KMS-11 (cell line): ENCODE data around the gene PRKAR2B.

Experiments used
- H2AFZ ChIP-seq: fragments of 200-600 bp; sonication (generic); 2 replicates; pipeline ENCODE4 v1.6.1; 2016; ENCODE audit warnings: antibody characterized with exemption, mixed run types, low read depth
- H3K27ac ChIP-seq: fragments of 200-600 bp; sonication (generic); 2 replicates; pipeline ENCODE4 v1.6.1; 2016; ENCODE audit warnings: mild to moderate bottlenecking, mixed run types
- H3K27me3 ChIP-seq: fragments of 200-600 bp; sonication (generic); 2 replicates; pipeline ENCODE4 v1.6.1; 2017; ENCODE audit warnings: mild to moderate bottlenecking, low read depth, mixed run types, moderate library complexity; ENCODE audit not compliant: insufficient read depth
- H3K36me3 ChIP-seq: fragments of 200-600 bp; sonication (generic); 2 replicates; pipeline ENCODE4 v1.6.1; 2017; ENCODE audit warnings: mild to moderate bottlenecking, mixed run types; ENCODE audit not compliant: insufficient read depth
- H3K4me1 ChIP-seq: fragments of 200-600 bp; sonication (generic); 2 replicates; pipeline ENCODE4 v1.6.1; 2016; ENCODE audit warnings: mild to moderate bottlenecking, low read depth, mixed run types; ENCODE audit not compliant: poor library complexity, severe bottlenecking
- H3K4me2 ChIP-seq: fragments of 200-600 bp; sonication (generic); 2 replicates; pipeline ENCODE4 v1.7.0; 2016; ENCODE audit warnings: mild to moderate bottlenecking, mixed run types
- H3K4me3 ChIP-seq: fragments of 200-600 bp; sonication (generic); IDR thresholded peaks from 2 replicates; pipeline ENCODE4 v1.6.1; 2017; ENCODE audit warnings: low read depth, low read length, mixed read lengths; ENCODE audit not compliant: insufficient read depth
- H3K79me2 ChIP-seq: fragments of 200-600 bp; sonication (generic); 2 replicates; pipeline ENCODE4 v1.6.1; 2016; ENCODE audit warnings: low read depth, mixed run types; ENCODE audit not compliant: insufficient read depth
- H3K9ac ChIP-seq: fragments of 200-600 bp; sonication (generic); 2 replicates; pipeline ENCODE4 v1.6.1; 2016; ENCODE audit warnings: mild to moderate bottlenecking, mixed run types
- H4K20me1 ChIP-seq: fragments of 200-600 bp; sonication (generic); 2 replicates; pipeline ENCODE4 v1.6.1; 2016; ENCODE audit warnings: mild to moderate bottlenecking, mixed run types; ENCODE audit not compliant: insufficient read depth
- TF ChIP-seq, protein P1 (sequence below): fragments of 200-600 bp; sonication (generic); conservative IDR thresholded peaks from 2 replicates; pipeline ENCODE4 v1.6.1; 2017; ENCODE audit warnings: low read depth, mild to moderate bottlenecking, antibody characterized with exemption, low read length, moderate library complexity, mixed read lengths

Gene PRKAR2B

DNA sequence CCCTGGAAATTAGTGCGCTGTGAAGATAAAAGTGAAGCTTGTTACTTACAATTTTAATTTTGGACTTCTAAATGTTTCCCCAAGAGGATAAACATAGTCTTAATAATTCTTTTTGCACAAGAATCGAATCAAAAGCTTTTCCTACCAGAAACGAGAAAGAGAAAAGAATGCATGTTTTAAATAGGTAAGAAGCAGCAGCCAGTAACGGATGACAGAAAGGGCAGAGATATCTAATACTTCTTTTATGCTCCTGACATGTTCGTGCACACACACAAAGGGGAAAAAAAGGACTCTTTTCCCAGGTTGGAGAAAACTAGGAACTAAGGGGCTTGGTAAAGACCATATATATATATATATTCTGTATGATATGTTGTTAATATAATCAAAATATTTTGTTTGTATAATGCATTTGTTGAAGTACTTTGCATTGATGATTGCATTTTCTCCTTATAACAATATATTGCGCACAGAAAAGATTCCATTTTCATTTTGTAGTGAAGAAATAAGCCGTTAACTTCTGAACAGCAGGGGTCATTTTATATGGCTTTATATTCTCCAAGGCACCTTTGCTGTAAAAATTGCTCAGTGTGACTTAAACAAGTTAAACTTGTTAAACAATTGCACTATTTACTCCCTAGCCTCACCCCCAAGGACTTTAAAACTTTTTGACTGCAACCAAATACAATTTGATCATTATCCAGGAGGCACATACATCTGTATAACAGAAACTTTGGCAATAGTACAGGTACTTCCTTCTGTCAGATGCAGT, 2.2 kb downstream of the PRKAR2B start:
- Histone ChIP-seq H3K9ac (no peak overlapping the region), H2AFZ (no peak overlapping the region), H3K79me2 (no peaks in the 10 kb centered on the region), H3K4me1 (peaks cover 10% of the 10 kb centered on the region), H3K27ac (no peak overlapping the region), H3K27me3 (no peaks in the 10 kb centered on the region), H3K36me3 (no peaks in the 10 kb centered on the region), H4K20me1 (no peaks in the 10 kb centered on the region), H3K4me3 (no peak overlapping the region), H3K4me2 (no peak overlapping the region)
- TF ChIP-seq, protein P1, sequence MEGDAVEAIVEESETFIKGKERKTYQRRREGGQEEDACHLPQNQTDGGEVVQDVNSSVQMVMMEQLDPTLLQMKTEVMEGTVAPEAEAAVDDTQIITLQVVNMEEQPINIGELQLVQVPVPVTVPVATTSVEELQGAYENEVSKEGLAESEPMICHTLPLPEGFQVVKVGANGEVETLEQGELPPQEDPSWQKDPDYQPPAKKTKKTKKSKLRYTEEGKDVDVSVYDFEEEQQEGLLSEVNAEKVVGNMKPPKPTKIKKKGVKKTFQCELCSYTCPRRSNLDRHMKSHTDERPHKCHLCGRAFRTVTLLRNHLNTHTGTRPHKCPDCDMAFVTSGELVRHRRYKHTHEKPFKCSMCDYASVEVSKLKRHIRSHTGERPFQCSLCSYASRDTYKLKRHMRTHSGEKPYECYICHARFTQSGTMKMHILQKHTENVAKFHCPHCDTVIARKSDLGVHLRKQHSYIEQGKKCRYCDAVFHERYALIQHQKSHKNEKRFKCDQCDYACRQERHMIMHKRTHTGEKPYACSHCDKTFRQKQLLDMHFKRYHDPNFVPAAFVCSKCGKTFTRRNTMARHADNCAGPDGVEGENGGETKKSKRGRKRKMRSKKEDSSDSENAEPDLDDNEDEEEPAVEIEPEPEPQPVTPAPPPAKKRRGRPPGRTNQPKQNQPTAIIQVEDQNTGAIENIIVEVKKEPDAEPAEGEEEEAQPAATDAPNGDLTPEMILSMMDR, result no peak

DNA sequence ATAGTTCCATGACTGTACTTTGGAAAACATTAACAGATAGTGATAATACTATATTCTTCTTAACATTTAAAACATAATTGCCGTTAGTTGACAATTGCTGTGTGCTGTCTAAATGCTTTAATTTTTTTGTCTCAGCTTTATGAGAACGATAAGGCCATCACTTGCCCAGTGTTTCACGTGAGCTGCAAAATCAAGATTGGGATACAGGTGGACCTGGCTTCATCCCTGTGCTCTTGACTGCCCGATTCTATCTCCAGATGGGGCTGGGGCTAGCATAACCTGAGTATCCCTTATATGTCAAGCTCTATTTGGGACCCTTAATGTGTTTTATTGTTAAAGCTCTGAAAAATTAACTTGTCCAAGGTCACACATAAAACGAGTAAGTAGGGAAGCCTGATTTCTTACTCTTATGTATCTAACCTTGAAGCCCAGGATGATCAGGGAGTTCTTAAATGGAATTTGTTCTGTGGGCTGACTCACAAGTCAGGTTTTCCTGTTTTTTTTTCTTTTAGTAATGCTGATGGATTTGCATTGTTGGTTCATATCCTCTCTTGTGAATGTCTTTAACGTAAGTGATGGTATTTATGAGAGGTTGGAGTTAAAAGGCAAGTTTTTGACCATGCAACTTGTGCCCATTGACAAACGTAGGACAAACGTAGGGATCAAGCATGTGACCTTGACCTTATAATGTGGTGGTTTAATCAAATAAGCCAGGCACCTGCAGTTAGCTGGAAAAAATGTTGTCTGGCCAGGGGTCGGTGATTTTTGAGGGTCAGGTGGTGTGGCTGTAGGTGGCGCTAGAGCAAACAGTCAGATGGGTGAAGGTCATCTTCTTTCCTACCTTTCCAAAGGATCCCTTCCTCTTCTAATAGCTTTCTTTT, 3.6 kb downstream of the PRKAR2B start:
- no peaks in the 10 kb centered on the region for H3K79me2 ChIP-seq
- no peaks in the 10 kb centered on the region for H4K20me1 ChIP-seq
- no peak overlapping the region for H3K4me2 ChIP-seq
- no peak overlapping the region for H3K4me3 ChIP-seq
- H3K27ac ChIP-seq, result no peak overlapping the region
- no peak overlapping the region for H2AFZ ChIP-seq
- TF ChIP-seq, protein P1, result peak; percentile 43; the same call in 1 of the 2 replicates
- no peaks in the 10 kb centered on the region for H3K27me3 ChIP-seq
- no peaks in the 10 kb centered on the region for H3K36me3 ChIP-seq
- peaks cover 10% of the 10 kb centered on the region for H3K4me1 ChIP-seq
- no peak overlapping the region for H3K9ac ChIP-seq

DNA sequence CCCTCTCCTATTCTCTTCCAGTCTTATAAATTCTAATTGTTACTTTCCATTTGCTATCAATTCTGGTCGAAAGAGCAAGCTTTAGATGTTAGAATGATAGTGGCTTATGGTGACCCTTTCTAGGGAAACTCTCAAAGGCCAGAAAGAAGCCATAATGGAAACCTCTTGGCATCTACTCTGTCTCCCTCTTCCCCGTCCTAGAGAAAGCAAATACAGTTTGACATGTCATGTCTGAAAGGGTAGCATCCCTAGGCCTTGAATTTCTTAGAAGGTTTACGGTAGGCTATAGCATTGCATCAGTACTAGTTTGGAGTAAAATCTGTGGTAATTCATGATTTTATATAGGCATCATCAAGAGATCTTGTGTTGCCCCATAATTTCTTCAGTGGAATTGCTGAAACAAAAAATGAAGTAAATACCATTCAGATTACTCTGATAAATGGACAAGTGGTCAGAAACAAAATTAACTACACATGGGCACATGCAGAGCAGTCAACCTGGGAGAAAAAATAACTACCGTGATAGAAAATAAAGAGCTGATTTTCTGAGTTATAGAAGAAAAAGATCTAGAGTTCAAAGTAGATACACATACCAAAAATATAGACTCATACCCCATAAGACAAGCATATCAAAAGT, 4.4 kb downstream of the PRKAR2B start:
- Histone ChIP-seq H3K4me2 (no peak overlapping the region), H3K4me3 (no peak overlapping the region), H2AFZ (no peak overlapping the region), H3K4me1 (peaks cover 8% of the 10 kb centered on the region), H3K79me2 (no peaks in the 10 kb centered on the region), H3K36me3 (no peaks in the 10 kb centered on the region), H3K27me3 (no peaks in the 10 kb centered on the region), H3K9ac (no peak overlapping the region), H4K20me1 (no peaks in the 10 kb centered on the region), H3K27ac (no peak overlapping the region)
- TF ChIP-seq, protein P1, result no peak

DNA sequence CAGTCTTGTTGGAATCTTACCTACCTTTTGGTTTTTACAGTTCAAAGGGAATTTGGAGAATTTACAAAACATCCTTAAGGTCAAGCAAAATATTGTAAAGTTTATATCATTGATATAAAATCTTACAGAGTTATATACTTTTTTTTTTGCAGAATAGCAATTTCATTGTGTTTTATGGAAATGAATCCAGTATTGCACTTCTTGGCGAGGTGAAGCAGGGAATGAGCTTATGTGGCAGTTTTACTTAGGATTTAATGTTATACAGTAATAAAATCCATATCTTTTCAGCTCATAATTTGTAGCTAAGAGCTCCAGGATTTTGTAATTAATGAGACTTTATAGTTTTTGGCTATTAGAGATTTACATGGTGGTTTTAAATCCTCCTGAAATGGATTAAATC, 5.0 kb downstream of the PRKAR2B start:
- TF ChIP-seq, protein P1, result no peak
- Histone ChIP-seq H3K4me1 (peaks cover 5% of the 10 kb centered on the region), H3K4me2 (no peak overlapping the region), H4K20me1 (no peaks in the 10 kb centered on the region), H3K36me3 (no peaks in the 10 kb centered on the region), H3K79me2 (no peaks in the 10 kb centered on the region), H3K9ac (no peak overlapping the region), H3K27ac (no peak overlapping the region), H3K4me3 (no peak overlapping the region), H3K27me3 (no peaks in the 10 kb centered on the region), H2AFZ (no peak overlapping the region)
